Left lung (tissue), 10 donors: ENCODE measurements around the gene SMC3. TPM values are rescaled to one million over a fixed set of nuclear protein-coding genes. Genes with fewer than 3 reads are reported as not detected.

ENCODE experiments used
- ATAC-seq: fragments of 200-7000 bp; cut with Tn5 transposase; one replicate; pipeline ENCODE4 v1.9.1; 2020; ENCODE audit warnings: moderate library complexity
- DNase-seq, 4 donors: peaks; one replicate each; pipeline ENCODE4 v3.0.0-alpha.2; 2013 to 2020
- H3K27ac ChIP-seq, 2 donors: fragments of 200-600 bp; sonication (generic) in 1 of 2; one replicate each; pipeline versions ENCODE4 v1.5.0 to v1.8.0; 2020 to 2021
- H3K27me3 ChIP-seq, 2 donors: fragments of 200-600 bp; sonication (generic) in 1 of 2; one replicate each; pipeline versions ENCODE4 v1.5.0 to v1.8.0; 2020 to 2021
- H3K36me3 ChIP-seq, 2 donors: fragments of 200-600 bp; sonication (generic) in 1 of 2; one replicate each; pipeline versions ENCODE4 v1.5.0 to v1.8.0; 2020 to 2021
- H3K4me1 ChIP-seq, 2 donors: fragments of 200-600 bp; one replicate each; pipeline ENCODE4 v1.8.0; 2021
- H3K4me3 ChIP-seq, 2 donors: fragments of 200-600 bp; sonication (generic) in 1 of 2; one replicate each; pipeline versions ENCODE4 v1.5.0 to v1.8.0; 2020 to 2021; ENCODE audit warnings: mild to moderate bottlenecking in 1 of 2
- H3K9me3 ChIP-seq, 2 donors: fragments of 200-600 bp; sonication (generic) in 1 of 2; one replicate each; pipeline versions ENCODE4 v1.5.0 to v1.8.0; 2020 to 2021
- intact Hi-C, 2 donors: fragments of 100-400 bp; cut with DNase I; formaldehyde crosslinking; loops; one replicate each; pipeline versions ENCODE4 v1.11.2 to v1.14.2; 2022
- polyA plus RNA-seq, 6 donors: library from polyadenylated mRNA; unstranded; fragments of 120-200 nt; gene quantifications; one replicate each; pipeline ENCODE4 v1.2.1, GENCODE V29; 2013; ENCODE audit not compliant: insufficient read length in 6 of 6
- total RNA-seq, 2 donors: library from RNA; stranded (reverse); fragmentation: NEBNext Ultra II Directional; extraction: Animal tissue kit (Norgen Biotek cat#: 25700); gene quantifications; one replicate each; pipeline ENCODE4 v1.2.1, GENCODE V29; 2021
- TF ChIP-seq, protein P1 (sequence below), 2 donors: fragments of 200-600 bp; sonication (generic) in 1 of 2; IDR thresholded peaks; one replicate each; pipeline versions ENCODE4 v1.5.0 to v1.8.0; 2021; ENCODE audit warnings: antibody characterized with exemption in 2 of 2
- donor health status: DM: no; HTN: yes; CAD: no.
- donor health status: DM: no; HTN: no; CAD: no.

The SMC3 gene
- total and polyA plus RNA-seq, 8 donors: 26.6 to 94.4 (median 77.6) TPM

DNA sequence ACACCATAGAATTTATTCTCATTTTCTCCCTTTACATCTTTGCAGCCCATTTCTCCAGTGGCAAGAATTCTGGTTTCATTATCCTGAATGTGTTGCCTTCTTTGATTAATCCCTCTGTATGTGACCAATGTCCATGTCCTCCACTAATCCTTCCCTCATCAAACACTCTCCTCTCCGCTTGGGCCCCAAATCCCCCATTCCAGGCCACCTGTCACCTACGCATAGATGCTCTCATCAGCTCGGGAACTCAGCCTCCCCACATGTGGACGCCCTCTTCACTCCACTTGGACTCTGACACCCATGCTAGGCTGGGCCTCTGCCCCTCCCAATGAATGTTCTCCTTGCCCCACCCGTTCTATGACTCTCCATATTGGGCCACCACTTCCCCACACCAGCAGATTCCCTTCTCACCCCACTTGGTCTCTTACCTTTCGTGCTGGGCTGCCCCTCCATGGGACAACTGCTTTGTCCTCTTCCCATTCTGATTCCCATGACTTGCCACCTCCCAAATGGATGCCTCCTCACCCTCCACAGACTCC lies 57.9 kb downstream of the SMC3 start:
- no peak for DNase-seq
- Histone ChIP-seq H3K9me3 (no peaks in the 10 kb centered on the region), H3K4me1 (no peaks in the 10 kb centered on the region), H3K4me3 (no peak overlapping the region), H3K27me3 (peaks cover 0 to 2% of the 10 kb centered on the region in 2 donors), H3K36me3 (no peaks in the 10 kb centered on the region), H3K27ac (no peak overlapping the region)
- ATAC-seq: no peak
- intact Hi-C loops: no loop called here
- TF ChIP-seq, protein P1, sequence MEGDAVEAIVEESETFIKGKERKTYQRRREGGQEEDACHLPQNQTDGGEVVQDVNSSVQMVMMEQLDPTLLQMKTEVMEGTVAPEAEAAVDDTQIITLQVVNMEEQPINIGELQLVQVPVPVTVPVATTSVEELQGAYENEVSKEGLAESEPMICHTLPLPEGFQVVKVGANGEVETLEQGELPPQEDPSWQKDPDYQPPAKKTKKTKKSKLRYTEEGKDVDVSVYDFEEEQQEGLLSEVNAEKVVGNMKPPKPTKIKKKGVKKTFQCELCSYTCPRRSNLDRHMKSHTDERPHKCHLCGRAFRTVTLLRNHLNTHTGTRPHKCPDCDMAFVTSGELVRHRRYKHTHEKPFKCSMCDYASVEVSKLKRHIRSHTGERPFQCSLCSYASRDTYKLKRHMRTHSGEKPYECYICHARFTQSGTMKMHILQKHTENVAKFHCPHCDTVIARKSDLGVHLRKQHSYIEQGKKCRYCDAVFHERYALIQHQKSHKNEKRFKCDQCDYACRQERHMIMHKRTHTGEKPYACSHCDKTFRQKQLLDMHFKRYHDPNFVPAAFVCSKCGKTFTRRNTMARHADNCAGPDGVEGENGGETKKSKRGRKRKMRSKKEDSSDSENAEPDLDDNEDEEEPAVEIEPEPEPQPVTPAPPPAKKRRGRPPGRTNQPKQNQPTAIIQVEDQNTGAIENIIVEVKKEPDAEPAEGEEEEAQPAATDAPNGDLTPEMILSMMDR (IDR thresholded peaks at IDR 0.05): no peak

DNA sequence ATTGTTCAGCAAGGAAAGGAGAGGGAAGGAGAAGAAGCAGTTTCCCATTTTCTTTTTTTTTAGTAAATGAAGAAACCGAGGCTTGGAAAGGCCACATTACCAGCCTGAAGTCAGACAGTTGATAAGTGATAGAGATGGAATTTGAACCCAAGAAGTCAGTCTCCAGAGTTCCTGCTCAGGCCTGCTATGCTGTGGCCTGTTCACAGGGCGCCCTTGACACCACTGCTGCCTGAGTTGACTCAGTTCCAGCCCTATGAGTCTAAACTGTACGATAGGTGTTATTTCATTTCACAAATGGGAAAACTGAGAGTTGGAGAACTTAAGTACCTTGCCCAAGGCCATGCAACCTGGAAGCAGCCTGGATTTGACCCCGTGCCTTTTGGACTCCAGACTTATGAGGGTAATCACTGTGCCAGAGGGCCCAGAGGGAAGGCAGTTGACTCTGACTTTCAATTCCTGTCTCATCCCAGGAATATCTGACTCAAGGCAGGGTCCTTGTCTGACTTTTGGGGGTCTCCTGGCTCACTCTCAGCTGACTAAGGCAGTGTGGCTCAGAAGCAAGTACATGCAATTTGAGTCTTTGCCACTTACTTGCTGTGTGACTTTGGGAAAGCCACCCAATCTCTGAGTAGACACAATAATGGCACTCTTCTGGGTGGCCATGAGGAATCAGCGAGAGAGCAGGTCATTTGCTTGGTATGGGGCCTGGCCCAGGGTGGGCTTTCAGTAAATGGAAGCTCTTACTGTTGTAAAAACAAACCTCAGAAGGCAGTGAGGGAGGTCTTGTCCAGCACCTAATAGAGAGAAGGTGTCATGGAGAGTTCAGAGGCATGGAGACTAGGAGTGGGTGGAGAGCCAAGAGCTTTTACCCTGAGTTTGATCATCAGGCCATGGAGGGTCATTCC lies 58.7 kb downstream of the SMC3 start:
- DNase-seq (no peak), ATAC-seq (no peak)
- peaks cover 0 to 2% of the 10 kb centered on the region in 2 donors for H3K27me3 ChIP-seq
- intact Hi-C loops: no loop called here
- no peaks in the 10 kb centered on the region for H3K36me3 ChIP-seq
- H3K27ac ChIP-seq: no peak overlapping the region
- TF ChIP-seq, protein P1 (IDR thresholded peaks at IDR 0.05): no peak
- no peaks in the 10 kb centered on the region for H3K4me1 ChIP-seq
- H3K9me3 ChIP-seq: no peaks in the 10 kb centered on the region
- H3K4me3 ChIP-seq: no peak overlapping the region

GRCh38 chr10:110628161-110628560 lies 60.7 kb downstream of the SMC3 start:
- no peaks in the 10 kb centered on the region for H3K4me1 ChIP-seq
- H3K4me3 ChIP-seq: no peak overlapping the region
- no peak overlapping the region for H3K27ac ChIP-seq
- H3K36me3 ChIP-seq: no peaks in the 10 kb centered on the region
- H3K27me3 ChIP-seq: no peaks in the 10 kb centered on the region
- TF ChIP-seq, protein P1 (IDR thresholded peaks at IDR 0.05): no peak
- ATAC-seq: no peak
- intact Hi-C loops: no loop called here
- H3K9me3 ChIP-seq: no peaks in the 10 kb centered on the region
- DNase-seq: no peak

DNA sequence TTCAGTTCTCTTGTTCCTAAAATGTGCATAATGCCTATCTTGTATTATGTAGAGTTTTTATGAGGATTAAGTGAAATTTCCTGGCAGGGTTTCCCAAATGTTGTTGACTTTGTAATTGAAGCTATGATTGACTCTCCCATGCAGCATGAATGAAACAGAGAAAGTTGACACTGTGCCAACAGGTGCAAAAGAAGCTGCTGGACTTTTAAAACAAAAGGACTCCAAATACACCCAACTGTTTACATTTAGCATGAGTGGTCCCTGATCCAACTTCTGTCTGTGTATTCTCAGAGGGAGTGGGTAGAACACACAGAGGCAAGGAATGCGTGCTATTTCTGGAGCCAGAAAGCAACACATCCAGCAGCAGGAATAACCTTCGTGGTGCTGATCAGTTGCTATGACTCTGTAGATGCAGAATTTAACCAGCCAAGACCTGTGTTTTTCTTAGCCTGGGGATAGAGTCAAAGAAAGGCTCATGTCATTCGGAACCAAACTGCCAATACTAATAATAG lies 62.2 kb downstream of the SMC3 start:
- H3K27me3 ChIP-seq: peaks cover 0 to 3% of the 10 kb centered on the region in 2 donors
- H3K27ac ChIP-seq: no peak overlapping the region
- no peak overlapping the region for H3K4me3 ChIP-seq
- intact Hi-C loops: no loop called here
- no peaks in the 10 kb centered on the region for H3K36me3 ChIP-seq
- peak; percentile 88 for ATAC-seq
- TF ChIP-seq, protein P1 (IDR thresholded peaks at IDR 0.05): no peak
- peak in 2 of 4 donors; percentile 54 to 74 for DNase-seq
- no peaks in the 10 kb centered on the region for H3K9me3 ChIP-seq
- H3K4me1 ChIP-seq: no peaks in the 10 kb centered on the region

DNA sequence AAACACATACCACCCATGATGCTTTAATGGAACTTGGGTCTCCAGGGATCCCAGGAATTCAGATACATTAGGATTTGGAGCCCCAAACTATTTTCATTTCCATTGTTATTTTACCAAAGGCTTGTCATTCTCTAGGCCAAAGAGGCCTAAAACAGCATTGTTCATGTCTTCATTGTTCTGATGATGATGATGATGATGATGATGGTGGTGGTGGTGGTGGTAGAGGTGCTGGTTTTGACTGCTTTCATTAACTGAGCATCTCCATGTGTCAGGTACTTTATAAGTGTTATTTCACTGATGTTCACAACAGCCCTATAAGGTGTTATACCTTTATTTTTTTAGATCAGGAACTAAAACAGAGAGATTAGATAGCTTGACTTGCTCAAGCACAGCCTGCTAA lies 64.4 kb downstream of the SMC3 start:
- Histone ChIP-seq H3K9me3 (no peaks in the 10 kb centered on the region), H3K36me3 (no peaks in the 10 kb centered on the region), H3K4me3 (no peak overlapping the region), H3K4me1 (no peaks in the 10 kb centered on the region), H3K27ac (no peak overlapping the region), H3K27me3 (peaks cover 0 to 25% of the 10 kb centered on the region in 2 donors)
- TF ChIP-seq, protein P1 (IDR thresholded peaks at IDR 0.05): no peak
- DNase-seq (no peak), ATAC-seq (no peak)
- intact Hi-C loops: no loop called here
